Liver (tissue), 3 donors: Measurements from ENCODE around the gene VEGFA.

ENCODE experiments used
- REST ChIP-seq: IDR thresholded peaks from 2 replicates; pipeline ENCODE4 v1.6.1; 2016; ENCODE audit warnings: antibody characterized with exemption, mild to moderate bottlenecking
- RXRA ChIP-seq, 2 donors: IDR thresholded peaks; 2 replicates each; pipeline ENCODE4 v1.6.1; 2017 to 2018; ENCODE audit warnings: antibody characterized with exemption in 2 of 2, mild to moderate bottlenecking in 1 of 2
- YY1 ChIP-seq: IDR thresholded peaks from 2 replicates; pipeline ENCODE4 v1.6.1; 2016; ENCODE audit warnings: antibody characterized with exemption, mild to moderate bottlenecking
- TF ChIP-seq, protein P1 (sequence below): fragments of 150-350 bp; IDR thresholded peaks from 2 replicates; pipeline ENCODE4 v1.5.1; 2017; ENCODE audit warnings: improper control_type of control experiment, low read depth, low read length; ENCODE audit not compliant: missing input control
- TF ChIP-seq, protein P2 (sequence below): IDR thresholded peaks from 2 replicates; pipeline ENCODE4 v1.6.1; 2016; ENCODE audit warnings: antibody characterized with exemption
- TF ChIP-seq, protein P3 (sequence below): IDR thresholded peaks from 2 replicates; pipeline ENCODE4 v1.6.1; 2016; ENCODE audit warnings: antibody characterized with exemption
- donor health status: healthy.
- donor health status: healthy.

- TF ChIP-seq, protein P1, sequence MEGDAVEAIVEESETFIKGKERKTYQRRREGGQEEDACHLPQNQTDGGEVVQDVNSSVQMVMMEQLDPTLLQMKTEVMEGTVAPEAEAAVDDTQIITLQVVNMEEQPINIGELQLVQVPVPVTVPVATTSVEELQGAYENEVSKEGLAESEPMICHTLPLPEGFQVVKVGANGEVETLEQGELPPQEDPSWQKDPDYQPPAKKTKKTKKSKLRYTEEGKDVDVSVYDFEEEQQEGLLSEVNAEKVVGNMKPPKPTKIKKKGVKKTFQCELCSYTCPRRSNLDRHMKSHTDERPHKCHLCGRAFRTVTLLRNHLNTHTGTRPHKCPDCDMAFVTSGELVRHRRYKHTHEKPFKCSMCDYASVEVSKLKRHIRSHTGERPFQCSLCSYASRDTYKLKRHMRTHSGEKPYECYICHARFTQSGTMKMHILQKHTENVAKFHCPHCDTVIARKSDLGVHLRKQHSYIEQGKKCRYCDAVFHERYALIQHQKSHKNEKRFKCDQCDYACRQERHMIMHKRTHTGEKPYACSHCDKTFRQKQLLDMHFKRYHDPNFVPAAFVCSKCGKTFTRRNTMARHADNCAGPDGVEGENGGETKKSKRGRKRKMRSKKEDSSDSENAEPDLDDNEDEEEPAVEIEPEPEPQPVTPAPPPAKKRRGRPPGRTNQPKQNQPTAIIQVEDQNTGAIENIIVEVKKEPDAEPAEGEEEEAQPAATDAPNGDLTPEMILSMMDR, result no peak
- TF ChIP-seq, protein P2, sequence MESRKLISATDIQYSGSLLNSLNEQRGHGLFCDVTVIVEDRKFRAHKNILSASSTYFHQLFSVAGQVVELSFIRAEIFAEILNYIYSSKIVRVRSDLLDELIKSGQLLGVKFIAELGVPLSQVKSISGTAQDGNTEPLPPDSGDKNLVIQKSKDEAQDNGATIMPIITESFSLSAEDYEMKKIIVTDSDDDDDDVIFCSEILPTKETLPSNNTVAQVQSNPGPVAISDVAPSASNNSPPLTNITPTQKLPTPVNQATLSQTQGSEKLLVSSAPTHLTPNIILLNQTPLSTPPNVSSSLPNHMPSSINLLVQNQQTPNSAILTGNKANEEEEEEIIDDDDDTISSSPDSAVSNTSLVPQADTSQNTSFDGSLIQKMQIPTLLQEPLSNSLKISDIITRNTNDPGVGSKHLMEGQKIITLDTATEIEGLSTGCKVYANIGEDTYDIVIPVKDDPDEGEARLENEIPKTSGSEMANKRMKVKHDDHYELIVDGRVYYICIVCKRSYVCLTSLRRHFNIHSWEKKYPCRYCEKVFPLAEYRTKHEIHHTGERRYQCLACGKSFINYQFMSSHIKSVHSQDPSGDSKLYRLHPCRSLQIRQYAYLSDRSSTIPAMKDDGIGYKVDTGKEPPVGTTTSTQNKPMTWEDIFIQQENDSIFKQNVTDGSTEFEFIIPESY, result no peak
- TF ChIP-seq YY1 (no peak), REST (no peak), RXRA (IDR thresholded peaks at IDR 0.05) (no peak)
- TF ChIP-seq, protein P3, sequence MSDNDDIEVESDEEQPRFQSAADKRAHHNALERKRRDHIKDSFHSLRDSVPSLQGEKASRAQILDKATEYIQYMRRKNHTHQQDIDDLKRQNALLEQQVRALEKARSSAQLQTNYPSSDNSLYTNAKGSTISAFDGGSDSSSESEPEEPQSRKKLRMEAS, result no peak
Measured at GRCh38 chr6:43775535-43775885, 5.5 kb downstream of the VEGFA start.
